Activated naive CD4-positive, alpha-beta T cell treated with anti-CD3 and anti-CD28 coated beads, Interleukin-2, amount 10 ng/mL, durations not matched to agents 7 days and 5 days (primary cell): ENCODE data around the gene ZNF8.
"Not testable (repeated sequence)": the region's sequence is repeated elsewhere in the genome, so short reads cannot be mapped to it uniquely, and the experiment has no call there.

ENCODE experiments used
- CTCF ChIA-PET: fragments of 350-600 bp; sonication (Branson Sonifier 250); formaldehyde crosslinking; loops from one replicate; lab custom pipeline; 2021; ENCODE audit warnings: antibody characterized with exemption; lab: Charles Lee
- DNase-seq: peaks from one replicate; pipeline ENCODE4 v3.0.0-alpha.2; 2020
- H3K27ac Mint-ChIP-seq: one replicate; pipeline ENCODE4 v1.8.0; 2021; ENCODE audit warnings: mild to moderate bottlenecking, moderate library complexity, mixed read lengths
- H3K27me3 Mint-ChIP-seq: one replicate; pipeline ENCODE4 v1.8.0; 2021; ENCODE audit warnings: mild to moderate bottlenecking, mixed read lengths
- H3K36me3 Mint-ChIP-seq: one replicate; pipeline ENCODE4 v1.8.0; 2021; ENCODE audit warnings: mixed read lengths
- H3K4me1 Mint-ChIP-seq: one replicate; pipeline ENCODE4 v1.8.0; 2021; ENCODE audit warnings: mixed read lengths
- H3K4me3 Mint-ChIP-seq: one replicate; pipeline ENCODE4 v1.8.0; 2021; ENCODE audit warnings: mild to moderate bottlenecking, moderate library complexity, mixed read lengths
- H3K9me3 Mint-ChIP-seq: one replicate; pipeline ENCODE4 v1.8.0; 2021; ENCODE audit warnings: mixed read lengths

The ZNF8 gene

GRCh38 chr19:58278541-58279041 lies at the start of gene ZNF8:
Gene ZNF8 (plus strand): TSS chr19:58278955. CDS start chr19:58279082, 127 bp downstream.
- DNase-seq: peak; percentile 99
- H3K36me3 Mint-ChIP-seq: peaks cover 69% of the 10 kb centered on the region
- peak within 1 kb of the TSS; percentile 97 for H3K27ac Mint-ChIP-seq
- CTCF ChIA-PET: no interaction called here
- H3K4me1 Mint-ChIP-seq: peaks cover 40% of the 10 kb centered on the region
- H3K27me3 Mint-ChIP-seq: no peaks in the 10 kb centered on the region
- peaks cover 41% of the 10 kb centered on the region for H3K9me3 Mint-ChIP-seq
- peak within 1 kb of the TSS; percentile 86 for H3K4me3 Mint-ChIP-seq

- Mint-ChIP-seq H3K9me3 (peaks cover 44% of the 10 kb centered on the region), H3K4me3 (peak overlapping the region; percentile 92), H3K27me3 (no peaks in the 10 kb centered on the region), H3K36me3 (peaks cover 58% of the 10 kb centered on the region), H3K4me1 (peaks cover 36% of the 10 kb centered on the region), H3K27ac (peak overlapping the region; percentile 92)
- CTCF ChIA-PET: interaction anchor here (0.8 to 2.4 kb wide), 3 partner anchors 10 to 200 kb away, joined by 4 to 8 read pairs (median 5); no protein-coding TSS in a partner anchor
- DNase-seq: peak; percentile 50
Observed at GRCh38 chr19:58229255-58229639, 49.5 kb upstream of the ZNF8 start.

- Mint-ChIP-seq H3K27me3 (no peaks in the 10 kb centered on the region), H3K4me3 (no peak overlapping the region), H3K9me3 (peaks cover 60% of the 10 kb centered on the region), H3K4me1 (no peaks in the 10 kb centered on the region), H3K36me3 (peaks cover 94% of the 10 kb centered on the region), H3K27ac (no peak overlapping the region)
- CTCF ChIA-PET: interaction anchor here (1.1 kb wide), 1 partner anchor 16 kb away, joined by 3 read pairs; no protein-coding TSS in a partner anchor
- DNase-seq: no peak
Observed at GRCh38 chr19:58237324-58237723, 41.4 kb upstream of the ZNF8 start.

- no peak for DNase-seq
- Mint-ChIP-seq H3K36me3 (peaks cover 96% of the 10 kb centered on the region), H3K9me3 (peaks cover 56% of the 10 kb centered on the region), H3K27ac (no peak overlapping the region), H3K27me3 (no peaks in the 10 kb centered on the region), H3K4me1 (no peaks in the 10 kb centered on the region), H3K4me3 (no peak overlapping the region)
- CTCF ChIA-PET: no interaction called here
Observed at GRCh38 chr19:58243351-58243750, 35.4 kb upstream of the ZNF8 start.

- CTCF ChIA-PET: no interaction called here
- no peaks in the 10 kb centered on the region for H3K27me3 Mint-ChIP-seq
- no peak for DNase-seq
- no peak overlapping the region for H3K4me3 Mint-ChIP-seq
- H3K36me3 Mint-ChIP-seq: peaks cover 98% of the 10 kb centered on the region
- no peaks in the 10 kb centered on the region for H3K4me1 Mint-ChIP-seq
- H3K27ac Mint-ChIP-seq: peak overlapping the region; percentile 59
- peaks cover 63% of the 10 kb centered on the region for H3K9me3 Mint-ChIP-seq
Observed at GRCh38 chr19:58248886-58249285, 29.9 kb upstream of the ZNF8 start.

- Mint-ChIP-seq H3K4me3 (no peak overlapping the region), H3K36me3 (peaks cover 97% of the 10 kb centered on the region), H3K4me1 (no peaks in the 10 kb centered on the region), H3K9me3 (peaks cover 73% of the 10 kb centered on the region), H3K27me3 (no peaks in the 10 kb centered on the region), H3K27ac (no peak overlapping the region)
- CTCF ChIA-PET: no interaction called here
- DNase-seq: no peak
Observed at GRCh38 chr19:58252102-58252685, 26.6 kb upstream of the ZNF8 start.

- CTCF ChIA-PET, H3K4me1 Mint-ChIP-seq, H3K27ac Mint-ChIP-seq, H3K4me3 Mint-ChIP-seq, H3K27me3 Mint-ChIP-seq, DNase-seq: not testable (repeated sequence)
- H3K9me3 Mint-ChIP-seq: peaks cover 86% of the 10 kb centered on the region
- H3K36me3 Mint-ChIP-seq: peaks cover 96% of the 10 kb centered on the region
Observed at GRCh38 chr19:58258259-58258658, 20.5 kb upstream of the ZNF8 start.

GRCh38 chr19:58261600-58261967 lies 17.2 kb upstream of the ZNF8 start:
- no peaks in the 10 kb centered on the region for H3K27me3 Mint-ChIP-seq
- CTCF ChIA-PET: no interaction called here
- peaks cover 90% of the 10 kb centered on the region for H3K36me3 Mint-ChIP-seq
- no peak overlapping the region for H3K27ac Mint-ChIP-seq
- DNase-seq: no peak
- peaks cover 76% of the 10 kb centered on the region for H3K9me3 Mint-ChIP-seq
- H3K4me3 Mint-ChIP-seq: no peak overlapping the region
- H3K4me1 Mint-ChIP-seq: no peaks in the 10 kb centered on the region

- no peak overlapping the region for H3K27ac Mint-ChIP-seq
- DNase-seq: no peak
- H3K4me3 Mint-ChIP-seq: no peak overlapping the region
- peaks cover 75% of the 10 kb centered on the region for H3K9me3 Mint-ChIP-seq
- H3K36me3 Mint-ChIP-seq: peaks cover 88% of the 10 kb centered on the region
- no peaks in the 10 kb centered on the region for H3K27me3 Mint-ChIP-seq
- H3K4me1 Mint-ChIP-seq: no peaks in the 10 kb centered on the region
- CTCF ChIA-PET: no interaction called here
Observed at GRCh38 chr19:58261968-58262921, 16.5 kb upstream of the ZNF8 start.

GRCh38 chr19:58262922-58263296 lies 15.8 kb upstream of the ZNF8 start:
- peaks cover 68% of the 10 kb centered on the region for H3K9me3 Mint-ChIP-seq
- CTCF ChIA-PET: no interaction called here

GRCh38 chr19:58265100-58265499 lies 13.7 kb upstream of the ZNF8 start:
- no peaks in the 10 kb centered on the region for H3K27me3 Mint-ChIP-seq
- H3K36me3 Mint-ChIP-seq: peaks cover 73% of the 10 kb centered on the region
- CTCF ChIA-PET: no interaction called here
- no peak for DNase-seq
- no peak overlapping the region for H3K4me3 Mint-ChIP-seq
- peaks cover 57% of the 10 kb centered on the region for H3K9me3 Mint-ChIP-seq
- H3K27ac Mint-ChIP-seq: no peak overlapping the region
- no peaks in the 10 kb centered on the region for H3K4me1 Mint-ChIP-seq

More at GRCh38 chr19:58262922-58263296, 15.8 kb upstream of the ZNF8 start:
- H3K4me1 Mint-ChIP-seq: no peaks in the 10 kb centered on the region
- no peaks in the 10 kb centered on the region for H3K27me3 Mint-ChIP-seq
- H3K27ac Mint-ChIP-seq: no peak overlapping the region
- DNase-seq: no peak
- H3K36me3 Mint-ChIP-seq: peaks cover 82% of the 10 kb centered on the region
- no peak overlapping the region for H3K4me3 Mint-ChIP-seq

GRCh38 chr19:58268344-58268743 lies 10.4 kb upstream of the ZNF8 start:
- CTCF ChIA-PET: no interaction called here
- no peak for DNase-seq
- H3K36me3 Mint-ChIP-seq: peaks cover 60% of the 10 kb centered on the region
- no peaks in the 10 kb centered on the region for H3K27me3 Mint-ChIP-seq
- peaks cover 50% of the 10 kb centered on the region for H3K9me3 Mint-ChIP-seq
- no peak overlapping the region for H3K27ac Mint-ChIP-seq
- H3K4me3 Mint-ChIP-seq: no peak overlapping the region
- H3K4me1 Mint-ChIP-seq: no peaks in the 10 kb centered on the region

GRCh38 chr19:58274771-58275201 lies 4.0 kb upstream of the ZNF8 start:
- Mint-ChIP-seq H3K27ac (no peak overlapping the region), H3K27me3 (no peaks in the 10 kb centered on the region), H3K9me3 (peaks cover 49% of the 10 kb centered on the region), H3K4me1 (peaks cover 23% of the 10 kb centered on the region), H3K36me3 (peaks cover 63% of the 10 kb centered on the region), H3K4me3 (no peak overlapping the region)
- CTCF ChIA-PET: no interaction called here
- no peak for DNase-seq

- H3K36me3 Mint-ChIP-seq: peaks cover 65% of the 10 kb centered on the region
- no peak overlapping the region for H3K4me3 Mint-ChIP-seq
- no peak overlapping the region for H3K27ac Mint-ChIP-seq
- no peak for DNase-seq
- CTCF ChIA-PET: no interaction called here
- H3K4me1 Mint-ChIP-seq: peaks cover 31% of the 10 kb centered on the region
- peaks cover 46% of the 10 kb centered on the region for H3K9me3 Mint-ChIP-seq
- no peaks in the 10 kb centered on the region for H3K27me3 Mint-ChIP-seq
Observed at GRCh38 chr19:58275564-58275963, 3.2 kb upstream of the ZNF8 start.
